Adipocyte (in vitro differentiated cells): ENCODE results near the gene MTNR1A.

Experiments
- DNase-seq: peaks from one replicate; pipeline ENCODE4 v3.0.0-alpha.2; 2015; ENCODE audit warnings: low read depth
- H3K27me3 ChIP-seq: replicated peaks from 2 replicates; pipeline ENCODE4 v1.7.0; 2013; ENCODE audit warnings: mild to moderate bottlenecking, low read length, moderate library complexity; ENCODE audit not compliant: control insufficient read depth, insufficient read depth
- H3K36me3 ChIP-seq: 2 replicates; pipeline ENCODE4 v1.7.0; 2013; ENCODE audit warnings: low read length, mild to moderate bottlenecking, moderate library complexity; ENCODE audit not compliant: control insufficient read depth, insufficient read depth, severe bottlenecking
- H3K4me1 ChIP-seq: 2 replicates; pipeline ENCODE4 v1.7.0; 2013; ENCODE audit warnings: mild to moderate bottlenecking, low read length, moderate library complexity; ENCODE audit not compliant: control insufficient read depth, insufficient read depth
- H3K4me3 ChIP-seq: 2 replicates; pipeline ENCODE4 v1.7.0; 2013; ENCODE audit warnings: mild to moderate bottlenecking, low read length, moderate library complexity
- H3K9ac ChIP-seq: 2 replicates; pipeline ENCODE4 v1.7.0; 2013; ENCODE audit warnings: mild to moderate bottlenecking, low read length, moderate library complexity
- H3K9me3 ChIP-seq: 2 replicates; pipeline ENCODE4 v1.7.0; 2013; ENCODE audit warnings: mild to moderate bottlenecking, low read length, moderate library complexity; ENCODE audit not compliant: control insufficient read depth

MTNR1A gene

GRCh38 chr4:186485561-186486062, 69.8 kb downstream of the MTNR1A start:
- Histone ChIP-seq H3K4me3 (peak overlapping the region; percentile 67), H3K4me1 (peaks cover 9% of the 10 kb centered on the region), H3K27me3 (peaks cover 15% of the 10 kb centered on the region), H3K9me3 (peaks cover 4% of the 10 kb centered on the region), H3K9ac (no peak overlapping the region), H3K36me3 (no peaks in the 10 kb centered on the region)
- DNase-seq, result peak; percentile 51

GRCh38 chr4:186485150-186485549, 70.2 kb downstream of the MTNR1A start:
- Histone ChIP-seq H3K36me3 (no peaks in the 10 kb centered on the region), H3K4me3 (peak overlapping the region; percentile 67), H3K9me3 (peaks cover 4% of the 10 kb centered on the region), H3K9ac (no peak overlapping the region), H3K4me1 (peaks cover 9% of the 10 kb centered on the region), H3K27me3 (peaks cover 20% of the 10 kb centered on the region)
- no peak for DNase-seq

- Histone ChIP-seq H3K36me3 (no peaks in the 10 kb centered on the region), H3K27me3 (peaks cover 23% of the 10 kb centered on the region), H3K9me3 (no peaks in the 10 kb centered on the region), H3K4me1 (peaks cover 9% of the 10 kb centered on the region), H3K4me3 (no peak overlapping the region), H3K9ac (no peak overlapping the region)
- DNase-seq, result no peak
These were observed 71.7 kb downstream of the MTNR1A start for GRCh38 chr4:186483656-186484055.
